Cerebellar nuclear complex (tissue), 1 donor: Measurements from ENCODE around the gene DMTF1.
"Not testable (repeated sequence)": the region's sequence is repeated elsewhere in the genome, so short reads cannot be mapped to it uniquely, and the experiment has no call there.

Experiments used
- DNase-seq, 2 experiments: peaks; one replicate each; lab custom pipeline; 2025; lab: John Stamatoyannopoulos, UW

The DMTF1 gene

GRCh38 chr7:87226495-87226894, 74.2 kb downstream of the DMTF1 start:
- no peak for DNase-seq

GRCh38 chr7:87231258-87231657, 79.0 kb downstream of the DMTF1 start:
- no peak for DNase-seq

- DNase-seq: peak; percentile 30 to 41
Observed at GRCh38 chr7:87231711-87232110, 79.5 kb downstream of the DMTF1 start.

- DNase-seq: no peak
Observed at GRCh38 chr7:87234949-87235348, 82.7 kb downstream of the DMTF1 start.

GRCh38 chr7:87238464-87239051, 86.3 kb downstream of the DMTF1 start:
- not testable (repeated sequence) for DNase-seq

GRCh38 chr7:87245671-87246070, 93.4 kb downstream of the DMTF1 start:
- DNase-seq: not testable (repeated sequence)
